ENCODE measurements around the gene UNK.

DNA sequence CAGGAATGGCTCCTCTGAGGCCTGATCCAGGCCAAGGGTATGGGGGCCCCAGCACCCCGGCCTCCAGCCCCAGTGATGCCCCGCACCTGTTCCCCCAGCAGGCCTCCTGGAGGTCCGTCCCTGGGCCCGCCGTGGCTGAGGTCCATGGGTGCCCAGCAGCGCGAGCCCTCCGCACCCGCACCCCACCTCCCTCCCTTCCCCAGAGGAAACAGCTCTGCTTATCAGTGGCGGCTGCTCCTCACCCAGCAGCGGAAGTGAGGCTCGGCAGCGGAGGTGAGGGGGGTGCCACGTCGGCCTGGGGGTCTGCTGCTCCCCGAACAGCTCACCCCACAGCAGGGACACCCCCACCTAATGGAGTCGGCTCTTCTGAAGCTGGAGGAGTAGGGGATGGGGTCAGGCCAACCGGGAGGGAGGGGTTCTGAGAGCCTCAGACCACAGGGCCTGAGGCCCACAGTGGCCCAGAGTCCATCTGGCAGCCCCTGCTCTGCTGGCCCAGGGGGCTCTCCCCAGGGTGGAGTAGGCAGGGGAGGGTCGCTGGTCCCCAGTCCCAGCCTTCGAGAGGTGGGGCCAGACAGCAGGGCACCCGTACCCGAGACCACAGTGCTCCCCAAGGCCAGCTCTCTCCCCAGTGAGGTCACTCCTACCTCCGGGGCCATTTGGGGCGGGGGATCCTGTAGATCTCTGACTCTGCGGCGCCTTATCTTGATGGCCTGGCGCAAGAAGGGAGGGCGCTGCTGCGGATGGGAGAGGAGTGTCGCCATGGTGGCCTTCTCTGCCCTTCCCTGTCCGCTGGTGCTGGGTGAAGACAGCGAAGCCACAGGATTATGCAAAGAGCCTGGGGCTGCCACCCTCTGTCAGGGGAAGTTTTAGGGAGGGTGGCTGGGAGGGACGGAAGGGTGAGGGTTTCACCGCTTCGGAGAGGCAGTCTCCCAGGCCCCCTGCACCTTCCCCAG lies 59.2 kb downstream of the UNK start, which contains the start of gene UNC13D:
- TF ChIP-seq, protein P1, sequence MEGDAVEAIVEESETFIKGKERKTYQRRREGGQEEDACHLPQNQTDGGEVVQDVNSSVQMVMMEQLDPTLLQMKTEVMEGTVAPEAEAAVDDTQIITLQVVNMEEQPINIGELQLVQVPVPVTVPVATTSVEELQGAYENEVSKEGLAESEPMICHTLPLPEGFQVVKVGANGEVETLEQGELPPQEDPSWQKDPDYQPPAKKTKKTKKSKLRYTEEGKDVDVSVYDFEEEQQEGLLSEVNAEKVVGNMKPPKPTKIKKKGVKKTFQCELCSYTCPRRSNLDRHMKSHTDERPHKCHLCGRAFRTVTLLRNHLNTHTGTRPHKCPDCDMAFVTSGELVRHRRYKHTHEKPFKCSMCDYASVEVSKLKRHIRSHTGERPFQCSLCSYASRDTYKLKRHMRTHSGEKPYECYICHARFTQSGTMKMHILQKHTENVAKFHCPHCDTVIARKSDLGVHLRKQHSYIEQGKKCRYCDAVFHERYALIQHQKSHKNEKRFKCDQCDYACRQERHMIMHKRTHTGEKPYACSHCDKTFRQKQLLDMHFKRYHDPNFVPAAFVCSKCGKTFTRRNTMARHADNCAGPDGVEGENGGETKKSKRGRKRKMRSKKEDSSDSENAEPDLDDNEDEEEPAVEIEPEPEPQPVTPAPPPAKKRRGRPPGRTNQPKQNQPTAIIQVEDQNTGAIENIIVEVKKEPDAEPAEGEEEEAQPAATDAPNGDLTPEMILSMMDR (IDR thresholded peaks at IDR 0.05), result no peak
- TF ChIP-seq POLR2A (IDR thresholded peaks at IDR 0.05), result no peak
